HG03103 (cell line): ENCODE measurements around the gene PGAP1.
A peak's percentile ranks its signal among the peaks of the same experiment; 100 is the strongest.

Source experiments
- ATAC-seq: cut with Tn5 transposase; IDR thresholded peaks from one replicate; pipeline ENCODE4 v1.9.1; 2021; ENCODE audit warnings: low read depth; ENCODE audit not compliant: unreplicated experiment

The PGAP1 gene

DNA sequence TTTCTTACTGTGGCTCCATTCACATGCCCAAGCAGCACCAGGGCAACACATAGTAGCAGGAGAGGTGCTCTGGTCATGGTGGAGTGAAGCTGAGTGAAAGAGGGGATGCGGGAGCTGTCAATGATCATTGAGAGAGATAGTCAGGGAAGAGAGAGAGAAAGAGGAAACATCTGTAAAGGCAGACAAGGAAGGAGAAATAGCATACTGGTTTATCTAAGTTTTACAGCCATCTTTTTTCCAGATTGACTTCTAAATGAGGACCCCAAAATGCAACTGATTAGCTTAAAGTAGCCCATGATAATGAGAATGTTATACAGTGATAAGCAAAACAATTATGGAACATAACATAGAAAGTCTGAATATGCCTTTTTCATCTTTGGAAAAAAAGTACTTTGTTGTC lies 117.2 kb downstream of the PGAP1 start, which contains the start of gene C2orf66:
TSS of gene C2orf66 (minus strand) at position 96 of the 400 bp plus-strand sequence. CDS start at position 77, 19 bp downstream.
- ATAC-seq = no peak

DNA sequence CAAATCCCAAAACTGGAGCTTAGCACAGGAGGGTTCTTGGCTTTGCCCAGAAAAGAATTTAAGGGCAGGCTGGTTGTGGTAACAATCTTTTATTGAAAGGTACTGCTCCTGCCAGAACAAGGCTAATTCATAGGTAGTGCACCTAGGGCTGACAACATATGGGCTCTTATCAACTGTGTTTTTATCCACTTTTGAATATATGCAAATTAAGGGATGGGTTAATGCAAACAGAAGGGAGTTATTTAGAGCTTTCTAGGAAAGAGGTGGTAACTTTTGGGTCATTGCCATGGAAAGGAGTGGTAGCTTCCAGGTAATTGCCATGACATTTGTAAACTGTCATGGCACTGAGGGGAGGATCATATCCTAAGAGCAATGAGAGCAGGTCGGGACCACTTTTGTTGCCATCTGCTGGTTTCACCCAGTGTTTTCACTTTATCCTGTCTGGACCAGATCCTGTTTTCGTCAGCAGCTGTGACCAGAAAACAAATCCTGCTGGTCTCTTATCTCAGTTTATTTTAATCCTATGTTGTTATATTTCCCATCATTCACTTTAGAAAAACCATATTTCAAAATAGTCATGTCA lies 118.3 kb downstream of the PGAP1 start:
- no peak for ATAC-seq

DNA sequence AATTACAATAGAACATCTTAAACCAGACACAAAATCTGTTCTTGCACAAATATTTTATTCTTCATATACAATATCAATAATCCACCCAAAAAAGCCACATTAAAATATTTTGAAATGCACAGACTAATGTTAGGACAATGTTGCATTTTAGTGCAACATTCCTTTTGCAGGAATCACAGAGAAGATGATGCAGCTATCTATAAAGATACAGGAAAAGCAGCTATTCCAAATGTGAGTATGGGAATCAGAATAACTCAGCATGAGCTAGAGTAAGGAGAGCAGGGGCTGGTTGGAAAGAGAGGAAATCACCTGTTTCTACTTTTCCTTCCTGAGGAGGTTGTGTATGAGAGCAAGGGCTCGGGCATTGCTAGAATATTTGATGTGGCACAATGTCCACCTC lies 122.1 kb downstream of the PGAP1 start:
- no peak for ATAC-seq

DNA sequence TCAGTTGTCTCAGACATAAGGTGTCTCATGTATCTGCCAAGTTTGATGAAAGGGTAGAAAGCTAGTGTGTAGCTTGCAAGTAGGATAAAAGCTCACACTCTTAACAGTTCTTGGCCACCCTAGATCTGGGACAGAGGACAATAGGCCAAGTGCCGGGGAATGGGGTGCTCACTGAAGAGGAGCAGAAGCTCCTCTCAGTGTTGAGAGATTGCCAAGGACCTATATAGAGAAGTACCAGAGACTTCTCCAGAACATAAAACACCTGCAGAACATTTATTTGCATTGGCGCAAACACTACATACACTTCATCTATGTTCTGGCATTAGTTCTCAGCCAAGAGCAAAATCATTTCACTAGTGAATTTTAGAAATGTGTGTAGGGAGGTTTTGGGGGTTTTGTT lies 124.1 kb downstream of the PGAP1 start:
- ATAC-seq = no peak

DNA sequence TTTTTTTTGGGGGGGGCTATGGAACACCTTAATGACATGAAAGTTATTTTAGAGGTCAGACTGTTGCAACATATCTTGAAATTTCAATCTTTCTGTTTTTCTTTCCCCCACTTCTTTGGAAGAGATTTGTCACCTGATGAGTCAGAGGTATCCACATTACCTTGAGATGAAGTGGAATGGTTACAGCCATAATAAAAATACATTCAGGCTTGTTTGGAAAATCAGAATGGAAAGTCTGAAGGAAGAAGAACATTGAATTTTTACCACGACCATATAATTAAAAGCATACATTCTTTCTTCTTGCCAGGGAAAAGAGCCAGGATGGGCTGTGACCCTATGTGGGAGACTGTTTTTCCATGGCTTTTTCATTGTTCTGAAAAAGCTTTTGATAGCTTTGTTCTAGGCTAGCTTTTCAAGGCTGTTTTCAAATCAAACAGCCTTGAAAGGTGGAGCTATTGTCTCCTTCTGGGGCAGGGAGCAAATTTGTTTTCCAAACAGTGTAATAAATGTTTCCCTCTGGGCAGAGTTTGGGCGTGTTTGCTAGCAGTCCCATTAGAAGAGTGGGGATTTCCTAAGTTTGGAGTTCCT lies 124.7 kb downstream of the PGAP1 start:
- no peak for ATAC-seq

DNA sequence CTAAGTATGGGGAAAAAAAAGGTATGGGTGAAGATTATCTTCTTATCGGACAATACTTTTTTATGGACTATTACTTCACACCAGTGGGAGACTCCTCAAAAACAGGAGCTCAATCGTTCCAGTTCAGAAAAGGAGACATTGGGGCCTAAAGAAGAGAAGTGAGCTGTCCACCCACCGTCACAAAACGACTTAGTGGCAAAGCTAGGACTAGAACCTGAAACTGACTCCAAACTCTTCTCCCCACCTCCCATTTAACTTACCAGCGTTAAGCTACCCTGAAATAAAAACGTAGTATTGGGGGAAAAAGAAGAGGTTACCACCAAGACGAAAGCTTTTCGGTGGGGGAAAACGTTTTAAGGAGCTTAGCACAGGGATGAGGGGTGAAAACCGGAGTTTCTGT lies 127.5 kb downstream of the PGAP1 start:
- ATAC-seq = peak; percentile 7

DNA sequence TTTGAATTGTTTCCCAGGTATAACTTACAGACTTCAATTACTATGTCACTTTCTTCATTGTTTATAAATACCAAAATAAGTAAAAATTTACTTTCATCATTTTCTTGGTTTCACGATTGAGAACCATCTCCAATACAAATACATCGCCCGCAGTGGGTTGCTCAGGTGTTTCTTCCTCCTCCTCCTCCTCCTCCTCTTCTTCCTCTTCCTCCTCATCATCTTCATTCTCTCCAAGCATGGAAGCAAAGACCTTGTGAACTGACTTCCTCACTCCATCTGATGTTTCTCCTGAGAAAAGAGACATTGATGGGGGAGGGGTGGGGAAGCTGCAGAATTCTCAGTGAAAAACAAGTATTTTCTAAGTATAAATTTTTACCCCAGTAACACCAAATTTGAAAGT lies 133.6 kb downstream of the PGAP1 start:
- ATAC-seq = no peak

DNA sequence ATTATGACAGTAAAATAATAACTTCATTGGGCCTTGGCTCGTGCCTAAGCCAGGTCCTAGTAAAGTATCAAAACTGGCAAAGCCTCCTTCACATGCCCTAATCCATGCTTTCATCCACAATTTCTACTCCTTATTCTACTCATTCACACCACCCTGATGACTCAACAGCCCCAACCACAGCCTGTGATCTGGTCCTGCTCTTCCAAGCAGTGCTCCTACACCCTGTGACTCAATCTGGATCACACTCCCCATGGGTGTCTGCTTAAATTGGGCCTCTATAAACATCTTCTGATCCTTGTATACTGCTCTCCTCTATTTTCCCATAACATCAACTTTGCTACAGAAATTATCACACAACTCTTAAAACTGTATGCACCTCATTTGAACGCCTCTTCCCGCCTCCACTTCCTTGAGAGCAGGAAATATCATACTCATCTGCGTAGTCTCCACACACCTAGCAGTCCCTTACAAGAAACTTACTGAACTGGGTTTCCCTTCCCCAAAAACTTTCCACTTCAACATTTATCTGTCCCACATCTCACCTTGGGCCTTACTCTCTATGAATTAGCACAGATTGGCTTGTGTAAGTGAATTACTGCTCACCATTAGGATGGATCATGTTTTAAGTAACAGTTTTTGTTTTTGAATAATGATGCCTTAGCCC lies 142.9 kb downstream of the PGAP1 start:
- ATAC-seq = no peak
